ENCODE measurements around the gene AUTS2.

The AUTS2 gene

GRCh38 chr7:70183278-70183677, 585.0 kb downstream of the AUTS2 start (continued):
- TF ChIP-seq FEZF1 (tag by site-specific recombination; IDR thresholded peaks at IDR 0.05) (peak; percentile 82), SALL2 (tag by site-specific recombination; IDR thresholded peaks at IDR 0.05; ENCODE audit: borderline replicate concordance) (no peak), ZNF2 (tag by site-specific recombination; IDR thresholded peaks at IDR 0.05) (no peak), GLIS1 (tag by site-specific recombination; IDR thresholded peaks at IDR 0.05) (no peak), ZNF423 (tag by site-specific recombination; IDR thresholded peaks at IDR 0.05) (no peak), OSR2 (tag by site-specific recombination; IDR thresholded peaks at IDR 0.05) (peak; percentile 47), REST (tag by site-specific recombination; IDR thresholded peaks at IDR 0.05) (no peak), ZBTB11 (tag by site-specific recombination; conservative IDR thresholded peaks at IDR 0.05; ENCODE audit: low read depth) (no peak), ZNF629 (tag by site-specific recombination; IDR thresholded peaks at IDR 0.05) (no peak), BCL6B (tag by site-specific recombination; IDR thresholded peaks at IDR 0.05) (peak; percentile 63; the same call in 1 of the 2 replicates), ZNF175 (tag by site-specific recombination; IDR thresholded peaks at IDR 0.05) (no peak), GLIS2 (tag by site-specific recombination; IDR thresholded peaks at IDR 0.05) (no peak), KLF10 (tag by site-specific recombination; IDR thresholded peaks at IDR 0.05) (no peak), HOXA7 (CRISPR knock-in tag; IDR thresholded peaks at IDR 0.05; ENCODE audit: borderline replicate concordance) (no peak), ZNF544 (tag by site-specific recombination; IDR thresholded peaks at IDR 0.05) (no peak), ZFP69B (tag by site-specific recombination; IDR thresholded peaks at IDR 0.05) (no peak), ZFP37 (tag by site-specific recombination; IDR thresholded peaks at IDR 0.05) (no peak), ZNF768 (tag by site-specific recombination; IDR thresholded peaks at IDR 0.05) (no peak), PRDM1 (tag by site-specific recombination; IDR thresholded peaks at IDR 0.05) (no peak), ZNF623 (tag by site-specific recombination; IDR thresholded peaks at IDR 0.05) (no peak), WT1 (tag by site-specific recombination; IDR thresholded peaks at IDR 0.05) (no peak), ZFP3 (tag by site-specific recombination; IDR thresholded peaks at IDR 0.05; ENCODE audit: low read depth) (no peak), ZNF555 (tag by site-specific recombination; conservative IDR thresholded peaks at IDR 0.05) (no peak), GLI4 (tag by site-specific recombination; IDR thresholded peaks at IDR 0.05) (no peak), MZF1 (tag by site-specific recombination; IDR thresholded peaks at IDR 0.05; ENCODE audit: borderline replicate concordance) (no peak), ZFHX2 (tag by site-specific recombination; conservative IDR thresholded peaks at IDR 0.05) (no peak), ZNF558 (tag by site-specific recombination; IDR thresholded peaks at IDR 0.05) (no peak), TRIM28 (IDR thresholded peaks at IDR 0.05; ENCODE audit: borderline replicate concordance, low read length) (no peak), ZNF701 (tag by site-specific recombination; IDR thresholded peaks at IDR 0.05) (no peak), ZBTB10 (tag by site-specific recombination; IDR thresholded peaks at IDR 0.05) (no peak), ZBTB21 (tag by site-specific recombination; IDR thresholded peaks at IDR 0.05) (no peak)
